ENCODE results near the gene ADGRD1.

DNA sequence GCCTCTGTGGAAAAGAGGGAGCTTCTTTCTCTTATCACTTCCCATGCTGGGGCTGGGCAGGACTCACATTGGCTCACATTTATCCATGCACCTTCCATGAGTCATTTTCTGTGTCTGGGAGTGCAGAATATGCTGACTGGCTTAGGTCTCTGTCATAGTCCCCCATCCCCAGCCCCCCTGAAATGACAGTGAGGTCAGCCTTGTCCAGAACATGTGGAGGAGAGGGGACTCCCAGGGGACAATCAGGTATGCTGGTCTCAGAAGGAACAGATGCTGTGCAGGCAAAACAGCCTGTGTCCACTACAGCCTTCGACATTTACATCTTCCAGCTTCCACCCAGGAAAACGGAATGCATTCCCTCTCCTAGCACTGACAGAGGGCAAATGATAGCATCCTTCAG is 35.0 kb downstream of the ADGRD1 start:
- TF ChIP-seq, protein P1, sequence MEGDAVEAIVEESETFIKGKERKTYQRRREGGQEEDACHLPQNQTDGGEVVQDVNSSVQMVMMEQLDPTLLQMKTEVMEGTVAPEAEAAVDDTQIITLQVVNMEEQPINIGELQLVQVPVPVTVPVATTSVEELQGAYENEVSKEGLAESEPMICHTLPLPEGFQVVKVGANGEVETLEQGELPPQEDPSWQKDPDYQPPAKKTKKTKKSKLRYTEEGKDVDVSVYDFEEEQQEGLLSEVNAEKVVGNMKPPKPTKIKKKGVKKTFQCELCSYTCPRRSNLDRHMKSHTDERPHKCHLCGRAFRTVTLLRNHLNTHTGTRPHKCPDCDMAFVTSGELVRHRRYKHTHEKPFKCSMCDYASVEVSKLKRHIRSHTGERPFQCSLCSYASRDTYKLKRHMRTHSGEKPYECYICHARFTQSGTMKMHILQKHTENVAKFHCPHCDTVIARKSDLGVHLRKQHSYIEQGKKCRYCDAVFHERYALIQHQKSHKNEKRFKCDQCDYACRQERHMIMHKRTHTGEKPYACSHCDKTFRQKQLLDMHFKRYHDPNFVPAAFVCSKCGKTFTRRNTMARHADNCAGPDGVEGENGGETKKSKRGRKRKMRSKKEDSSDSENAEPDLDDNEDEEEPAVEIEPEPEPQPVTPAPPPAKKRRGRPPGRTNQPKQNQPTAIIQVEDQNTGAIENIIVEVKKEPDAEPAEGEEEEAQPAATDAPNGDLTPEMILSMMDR (IDR thresholded peaks at IDR 0.05) = no peak
- TF ChIP-seq POLR2A (IDR thresholded peaks at IDR 0.05) (no peak), POLR2AphosphoS5 (IDR thresholded peaks at IDR 0.05) (no peak)

Data from breast epithelium (tissue), 3 donors.